B cell (primary cell): Measurements from ENCODE around the gene ACTR1B.
"Not testable (repeated sequence)": the region's sequence is repeated elsewhere in the genome, so short reads cannot be mapped to it uniquely, and the experiment has no call there.

Source experiments
- CTCF ChIP-seq: fragments of 200-600 bp; IDR thresholded peaks from one replicate; pipeline ENCODE4 v1.8.0; 2022; ENCODE audit warnings: antibody characterized with exemption, mild to moderate bottlenecking
- EZH2 ChIP-seq: IDR thresholded peaks from 2 replicates; pipeline ENCODE4 v1.6.1; 2012; ENCODE audit warnings: borderline replicate concordance, low read depth, mild to moderate bottlenecking, moderate library complexity, low read length; ENCODE audit not compliant: insufficient read depth, poor library complexity, severe bottlenecking

- not testable (repeated sequence) for TF ChIP-seq CTCF, EZH2
Observed at GRCh38 chr2:97618939-97619827, 44.7 kb downstream of the ACTR1B start.
